HG03460 (cell line): ENCODE measurements around the gene GLRB.
"Not testable (repeated sequence)": the region's sequence is repeated elsewhere in the genome, so short reads cannot be mapped to it uniquely, and the experiment has no call there.

Experiments used
- ATAC-seq: cut with Tn5 transposase; IDR thresholded peaks from one replicate; pipeline ENCODE4 v1.9.1; 2021; ENCODE audit not compliant: unreplicated experiment

GLRB gene

GRCh38 chr4:157127571-157127970 lies 51.6 kb downstream of the GLRB start:
- no peak for ATAC-seq

GRCh38 chr4:157128395-157128794 lies 52.4 kb downstream of the GLRB start:
- ATAC-seq, result no peak

- no peak for ATAC-seq
These were observed 66.0 kb downstream of the GLRB start for GRCh38 chr4:157141976-157142375.

DNA sequence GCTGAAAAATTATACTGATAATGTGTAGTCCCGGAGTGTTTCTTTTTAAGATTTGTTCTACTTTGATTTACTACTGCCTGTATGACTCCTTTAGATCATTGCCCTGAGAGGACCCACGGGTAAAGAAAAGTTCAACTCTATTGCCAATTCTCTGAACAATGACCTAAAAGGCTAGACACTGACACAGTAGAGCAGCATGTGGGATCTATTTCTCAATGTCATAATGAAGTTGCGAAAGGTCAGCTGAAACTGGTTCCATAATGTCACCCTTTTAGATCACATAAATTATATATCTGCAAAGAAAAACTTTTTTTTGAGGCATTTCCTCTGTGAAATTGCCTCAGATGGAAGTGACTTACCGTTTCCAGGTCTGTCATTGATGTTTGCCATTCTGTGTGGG lies 67.4 kb downstream of the GLRB start:
- no peak for ATAC-seq

GRCh38 chr4:157151711-157152110 lies 75.8 kb downstream of the GLRB start:
- no peak for ATAC-seq

- no peak for ATAC-seq
These were observed 90.1 kb downstream of the GLRB start for GRCh38 chr4:157165935-157166610.

DNA sequence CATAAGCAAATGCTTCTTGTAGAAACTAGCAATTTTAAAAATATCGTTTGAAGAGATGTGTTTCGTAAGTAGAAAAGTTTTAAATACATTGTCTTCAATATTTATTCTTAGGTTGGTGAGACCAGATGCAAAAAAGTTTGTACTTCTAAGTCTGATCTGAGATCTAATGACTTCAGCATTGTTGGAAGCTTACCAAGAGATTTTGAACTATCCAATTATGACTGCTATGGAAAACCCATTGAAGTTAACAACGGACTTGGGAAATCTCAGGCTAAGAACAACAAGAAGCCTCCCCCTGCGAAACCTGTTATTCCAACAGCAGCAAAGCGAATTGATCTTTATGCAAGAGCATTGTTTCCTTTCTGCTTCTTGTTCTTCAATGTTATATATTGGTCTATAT lies 94.4 kb downstream of the GLRB start:
- ATAC-seq, result no peak

GRCh38 chr4:157172011-157172410 lies 96.1 kb downstream of the GLRB start:
- ATAC-seq, result no peak

DNA sequence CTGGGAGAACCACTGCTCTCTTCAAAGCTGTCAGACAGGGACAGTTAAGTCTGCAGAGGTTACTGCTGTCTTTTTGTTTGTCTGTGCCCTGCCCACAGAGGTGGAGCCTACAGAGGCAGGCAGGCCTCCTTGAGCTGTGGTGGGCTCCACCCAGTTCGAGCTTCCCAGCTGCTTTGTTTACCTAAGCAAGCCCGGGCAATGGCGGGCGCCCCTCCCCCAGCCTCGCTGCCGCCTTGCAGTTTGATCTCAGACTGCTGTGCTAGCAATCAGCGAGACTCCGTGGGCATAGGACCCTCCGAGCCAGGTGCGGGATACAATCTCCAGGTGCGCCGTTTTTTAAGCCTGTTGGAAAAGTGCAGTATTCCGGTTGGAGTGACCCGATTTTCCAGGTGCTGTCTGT lies 104.3 kb downstream of the GLRB start:
- not testable (repeated sequence) for ATAC-seq

GRCh38 chr4:157184300-157184699 lies 108.3 kb downstream of the GLRB start:
- ATAC-seq, result no peak

DNA sequence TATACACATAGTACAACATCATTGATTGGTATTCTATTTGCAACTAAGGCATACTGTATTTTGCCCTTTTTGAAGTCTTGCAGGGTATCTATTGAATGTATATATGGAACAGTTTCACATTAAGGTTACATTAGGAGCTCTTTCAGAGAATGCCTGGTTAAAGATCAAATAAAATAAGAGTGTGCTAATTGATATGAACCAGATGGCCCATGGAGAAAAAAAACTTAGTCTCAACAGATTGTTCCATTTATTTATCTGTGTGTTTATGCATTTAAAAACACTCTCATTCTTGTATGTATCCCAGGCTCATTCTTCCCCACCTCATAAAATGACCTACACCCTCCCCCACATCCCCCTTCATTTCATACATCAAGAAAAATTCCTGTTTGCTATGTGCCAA lies 109.4 kb downstream of the GLRB start:
- ATAC-seq, result no peak

DNA sequence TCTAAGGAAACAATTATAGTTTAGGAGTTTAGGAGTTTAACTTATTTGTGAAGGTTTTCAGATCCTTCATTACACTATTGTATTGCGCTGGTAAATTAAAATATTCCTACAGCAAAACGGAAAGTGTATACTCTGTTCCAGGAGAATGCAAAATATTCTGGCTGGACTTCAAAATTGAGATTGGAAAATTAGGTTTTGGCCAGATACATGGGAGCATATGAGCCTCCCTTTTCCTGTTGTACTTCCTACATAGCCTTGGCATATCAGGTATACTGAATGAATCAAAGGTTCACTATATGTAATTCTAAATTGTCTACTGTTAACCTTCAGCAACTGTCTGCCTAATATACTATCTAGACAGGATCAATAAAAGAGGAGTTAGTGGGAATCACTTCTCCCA lies 119.4 kb downstream of the GLRB start:
- no peak for ATAC-seq

GRCh38 chr4:157196046-157196445 lies 120.1 kb downstream of the GLRB start:
- no peak for ATAC-seq

- ATAC-seq, result no peak
These were observed 128.8 kb downstream of the GLRB start for GRCh38 chr4:157204634-157205244.

DNA sequence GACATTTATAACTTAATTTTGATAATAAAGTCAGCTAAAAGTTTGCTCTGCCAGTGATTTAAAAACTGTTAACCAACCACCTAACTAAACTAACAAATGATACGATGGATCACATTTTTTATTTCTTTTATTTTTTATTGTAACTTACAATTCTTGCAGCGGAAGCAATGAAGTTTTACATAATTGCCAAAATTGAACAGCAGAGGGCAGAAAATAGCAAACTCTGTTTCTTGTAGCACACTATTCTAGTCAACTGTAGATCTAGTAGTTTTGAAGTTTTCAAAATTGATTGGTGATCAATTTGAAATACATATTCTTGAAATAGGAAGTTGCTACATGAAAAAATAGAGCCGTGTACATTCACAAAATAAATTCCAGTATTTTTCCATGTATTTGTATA lies 141.8 kb downstream of the GLRB start:
- ATAC-seq, result no peak

GRCh38 chr4:157219711-157220370 lies 143.9 kb downstream of the GLRB start:
- ATAC-seq, result no peak

- ATAC-seq, result peak; percentile 52
These were observed 144.5 kb downstream of the GLRB start, which contains the start of gene GRIA2 for GRCh38 chr4:157220371-157220881. TSS of gene GRIA2 (plus strand) at chr4:157220728. CDS start at chr4:157221043, 315 bp downstream.

DNA sequence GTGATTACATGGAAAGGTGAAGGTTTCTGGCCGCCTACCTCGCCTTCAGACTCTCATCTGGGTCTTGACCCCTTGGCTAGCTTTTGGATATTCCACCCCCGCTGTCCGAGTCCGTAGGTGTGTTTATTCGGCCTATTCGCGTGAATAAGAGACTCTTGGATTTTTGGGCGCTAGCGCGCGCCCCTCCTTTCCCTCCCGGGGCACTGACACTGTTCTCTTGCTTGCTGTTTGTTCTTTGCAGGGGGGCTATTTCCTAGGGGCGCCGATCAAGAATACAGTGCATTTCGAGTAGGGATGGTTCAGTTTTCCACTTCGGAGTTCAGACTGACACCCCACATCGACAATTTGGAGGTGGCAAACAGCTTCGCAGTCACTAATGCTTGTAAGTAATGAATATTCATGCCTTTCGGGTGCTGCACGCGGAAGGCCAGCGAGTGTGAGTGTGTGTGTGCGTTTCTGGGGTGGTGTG lies 145.5 kb downstream of the GLRB start:
- no peak for ATAC-seq
